ENCODE results near the gene DNAH2.

Gene DNAH2

GRCh38 chr17:7701681-7702080, 15.9 kb upstream of the DNAH2 start:
- intact Hi-C loops (cut with DNase I): no loop called here
- no peak for DNase-seq

- DNase-seq: no peak
- intact Hi-C loops (cut with DNase I): no loop called here
These were observed 14.8 kb upstream of the DNAH2 start for GRCh38 chr17:7702776-7703175.

- intact Hi-C loops (cut with DNase I): no loop called here
These were observed 13.7 kb upstream of the DNAH2 start for GRCh38 chr17:7703584-7704479.

GRCh38 chr17:7704601-7705268, 12.8 kb upstream of the DNAH2 start, which contains the start of gene EFNB3:
TSS of gene EFNB3 (plus strand) at chr17:7705202. CDS start at chr17:7705599, 397 bp downstream.
- DNase-seq: peak in 38 of 42 donors; percentile 14 to 80 (median 60)

More at GRCh38 chr17:7703584-7704479, 13.7 kb upstream of the DNAH2 start:
- DNase-seq: peak in 40 of 42 donors; percentile 26 to 91 (median 67)

DNA sequence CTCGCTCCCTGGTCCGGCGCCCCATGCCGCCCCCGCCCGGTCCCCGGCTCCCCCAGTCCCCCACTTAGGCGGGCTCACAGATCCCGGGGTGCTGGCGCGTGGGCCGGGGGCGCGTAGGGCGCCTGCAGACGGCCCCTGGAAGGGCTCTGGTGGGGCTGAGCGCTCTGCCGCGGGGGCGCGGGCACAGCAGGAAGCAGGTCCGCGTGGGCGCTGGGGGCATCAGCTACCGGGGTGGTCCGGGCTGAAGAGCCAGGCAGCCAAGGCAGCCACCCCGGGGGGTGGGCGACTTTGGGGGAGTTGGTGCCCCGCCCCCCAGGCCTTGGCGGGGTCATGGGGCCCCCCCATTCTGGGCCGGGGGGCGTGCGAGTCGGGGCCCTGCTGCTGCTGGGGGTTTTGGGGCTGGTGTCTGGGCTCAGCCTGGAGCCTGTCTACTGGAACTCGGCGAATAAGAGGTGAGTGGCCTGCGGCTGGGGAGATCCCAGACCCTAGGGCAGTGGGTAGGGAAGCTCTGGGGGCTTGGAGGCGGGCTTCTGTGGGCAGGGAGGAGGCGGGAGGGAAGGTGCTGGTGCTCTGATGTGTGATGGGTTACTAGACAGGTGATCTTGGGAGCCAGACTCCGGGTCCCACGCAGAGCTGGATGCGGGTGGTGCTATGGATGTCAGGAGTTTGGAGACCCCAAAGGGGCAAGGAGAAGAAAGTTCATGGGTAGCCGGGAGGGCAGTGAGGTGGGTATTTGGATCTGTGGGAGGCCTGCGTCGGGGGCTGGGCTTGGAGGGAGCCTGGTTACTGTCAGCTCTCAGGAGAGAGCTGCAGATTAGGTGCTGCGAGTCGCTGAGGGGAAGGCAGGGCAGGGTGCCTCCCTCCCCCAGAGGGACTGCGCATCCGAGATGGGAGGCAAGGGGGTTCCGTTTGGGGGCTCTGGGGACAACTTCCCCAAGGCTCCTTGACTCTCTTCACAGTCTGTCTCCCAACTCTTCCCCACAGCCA, 12.0 kb upstream of the DNAH2 start:
- intact Hi-C loops (cut with DNase I): no loop called here
- DNase-seq: peak in 21 of 42 donors; percentile 9 to 59 (median 29)

More at GRCh38 chr17:7704601-7705268, 12.8 kb upstream of the DNAH2 start, which contains the start of gene EFNB3:
- intact Hi-C loops (cut with DNase I): no loop called here

- intact Hi-C loops (cut with DNase I): no loop called here
- peak in 2 of 42 donors; percentile 14 to 44 for DNase-seq
These were observed 10.8 kb upstream of the DNAH2 start for GRCh38 chr17:7706631-7707354.

DNA sequence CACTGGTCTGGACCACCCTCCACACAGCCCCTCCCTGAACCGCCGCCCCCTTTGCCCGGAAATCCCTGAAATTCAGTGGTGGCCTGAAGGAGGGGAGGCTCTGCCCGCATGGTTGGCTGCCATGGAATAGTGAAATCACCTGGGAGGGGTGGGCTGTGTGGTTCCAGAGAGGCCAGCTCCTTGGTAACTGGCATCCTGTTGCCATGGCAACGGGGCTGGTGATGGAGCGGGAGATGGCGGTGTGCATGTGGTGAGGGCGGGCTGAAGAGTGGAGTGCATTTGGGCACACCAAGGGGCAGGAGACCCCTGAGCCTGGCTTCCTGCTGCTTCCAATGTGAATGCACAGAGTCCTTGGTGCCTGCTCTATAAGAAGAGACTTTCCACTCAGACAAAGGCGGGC, 10.1 kb upstream of the DNAH2 start:
- intact Hi-C loops (cut with DNase I): no loop called here
- peak in 33 of 42 donors; percentile 20 to 84 (median 52) for DNase-seq

- DNase-seq: no peak
- intact Hi-C loops (cut with DNase I): no loop called here
These were observed 9.4 kb upstream of the DNAH2 start for GRCh38 chr17:7707858-7708750.

DNA sequence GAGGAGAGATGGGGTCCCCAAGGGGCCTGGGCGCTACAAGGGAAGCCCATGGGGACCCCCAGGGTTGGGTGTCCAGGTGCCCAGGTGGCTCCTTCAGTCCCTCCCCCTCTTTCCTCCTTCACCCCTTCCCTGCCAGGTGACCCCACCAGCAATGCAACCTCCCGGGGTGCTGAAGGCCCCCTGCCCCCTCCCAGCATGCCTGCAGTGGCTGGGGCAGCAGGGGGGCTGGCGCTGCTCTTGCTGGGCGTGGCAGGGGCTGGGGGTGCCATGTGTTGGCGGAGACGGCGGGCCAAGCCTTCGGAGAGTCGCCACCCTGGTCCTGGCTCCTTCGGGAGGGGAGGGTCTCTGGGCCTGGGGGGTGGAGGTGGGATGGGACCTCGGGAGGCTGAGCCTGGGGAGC, 8.5 kb upstream of the DNAH2 start:
- DNase-seq: no peak
- intact Hi-C loops (cut with DNase I): no loop called here

DNA sequence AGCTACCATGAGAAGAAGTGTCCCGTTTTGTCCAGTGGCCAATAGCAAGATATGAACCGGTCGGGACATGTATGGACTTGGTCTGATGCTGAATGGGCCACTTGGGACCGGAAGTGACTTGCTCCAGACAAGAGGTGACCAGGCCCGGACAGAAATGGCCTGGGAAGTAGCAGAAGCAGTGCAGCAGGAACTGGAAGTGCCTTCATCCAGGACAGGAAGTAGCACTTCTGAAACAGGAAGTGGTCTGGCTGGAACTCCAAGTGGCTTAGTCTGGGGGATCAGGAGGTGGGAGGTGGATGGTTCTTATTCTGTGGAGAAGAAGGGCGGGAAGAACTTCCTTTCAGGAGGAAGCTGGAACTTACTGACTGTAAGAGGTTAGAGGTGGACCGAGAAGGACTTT, 7.2 kb upstream of the DNAH2 start:
- intact Hi-C loops (cut with DNase I): no loop called here
- no peak for DNase-seq

DNA sequence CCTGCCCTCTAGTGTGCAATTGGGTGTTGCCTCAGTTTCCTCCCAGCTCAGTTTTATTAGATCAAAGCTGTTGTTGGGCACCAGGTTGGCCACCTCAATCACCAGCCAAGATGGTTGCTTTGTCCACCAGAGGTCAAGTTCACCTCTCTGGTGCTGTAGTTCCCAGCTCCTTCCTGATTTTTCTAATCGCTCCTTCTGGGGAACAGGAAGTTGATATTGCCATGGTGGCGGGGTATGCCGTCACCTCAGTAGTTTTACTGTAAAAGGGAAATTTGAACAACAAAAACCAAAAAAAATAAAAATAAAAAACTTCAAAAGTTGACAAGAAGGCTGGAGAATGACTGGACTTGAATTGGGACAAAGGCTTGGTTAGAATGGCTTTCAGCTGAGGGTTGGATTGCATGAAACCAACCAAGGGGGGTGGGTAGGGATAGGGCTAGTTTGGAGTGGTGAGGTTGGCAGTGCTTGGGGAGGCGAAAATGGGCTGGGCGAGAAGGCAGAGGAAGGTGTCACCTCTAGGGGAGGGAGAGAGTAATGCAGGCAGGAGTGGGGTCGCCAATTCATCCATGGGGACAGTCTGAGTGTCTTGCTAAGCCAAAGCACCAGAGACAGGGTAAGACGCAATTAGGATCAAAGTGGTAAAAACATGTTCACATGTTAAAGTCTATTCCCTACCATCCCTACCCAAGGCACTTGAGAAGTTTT, 6.3 kb upstream of the DNAH2 start:
- intact Hi-C loops (cut with DNase I): no loop called here
- no peak for DNase-seq

GRCh38 chr17:7712111-7712771, 5.3 kb upstream of the DNAH2 start:
- intact Hi-C loops (cut with DNase I): no loop called here
- peak in 26 of 42 donors; percentile 19 to 67 (median 39) for DNase-seq

- no peak for DNase-seq
These were observed 3.8 kb upstream of the DNAH2 start for GRCh38 chr17:7713782-7714181.

DNA sequence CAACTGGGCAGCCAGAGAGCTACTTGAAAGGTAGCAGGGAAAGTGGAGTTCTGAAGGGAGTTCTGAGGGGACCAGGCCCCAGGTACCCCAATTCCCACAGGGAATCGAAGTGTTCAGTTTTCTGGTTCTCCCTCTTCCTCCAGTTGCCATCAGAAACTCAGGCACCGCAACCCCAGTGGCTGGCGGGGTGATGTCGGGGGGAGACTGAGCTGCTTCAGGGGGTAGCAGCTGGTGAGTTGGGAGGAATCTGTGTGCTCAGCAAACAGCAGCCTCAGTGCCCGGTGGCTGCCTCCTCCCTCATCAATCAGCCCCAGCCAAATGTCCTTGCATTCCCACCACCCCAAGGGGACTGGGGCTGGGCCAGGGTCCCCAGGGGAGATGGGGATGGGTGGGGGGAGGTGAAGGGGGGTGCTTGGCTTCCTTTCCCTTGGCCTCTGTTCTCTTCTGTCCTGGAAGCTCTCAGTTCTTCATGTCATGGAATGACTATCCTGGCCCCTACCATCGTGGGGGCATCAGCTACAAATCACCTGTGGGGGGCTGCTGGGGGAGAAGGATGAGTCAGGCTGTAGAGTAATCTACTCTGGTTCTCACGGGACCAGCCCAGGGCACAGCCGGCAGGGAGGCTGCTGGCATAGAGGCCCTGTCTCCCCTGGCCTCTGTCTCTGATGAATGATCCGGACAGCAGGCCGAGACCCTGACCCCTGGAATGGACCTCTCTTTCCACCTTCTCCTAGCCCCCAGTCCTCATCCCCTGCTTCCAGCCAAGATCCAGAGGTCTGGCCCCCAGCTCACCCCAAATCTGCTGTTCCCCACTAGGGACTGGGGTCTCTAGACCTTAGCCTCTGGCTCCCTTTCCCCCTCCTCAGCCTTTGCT, 2.6 kb upstream of the DNAH2 start:
- DNase-seq: no peak
- intact Hi-C loops (cut with DNase I): no loop called here

More at GRCh38 chr17:7713782-7714181, 3.8 kb upstream of the DNAH2 start:
- intact Hi-C loops (cut with DNase I): no loop called here
